Kidney (tissue), 14 donors: ENCODE measurements around the gene GABRR3. TPM values are rescaled to one million over a fixed set of nuclear protein-coding genes. Genes with fewer than 3 reads are reported as not detected.

ENCODE experiments used
- DNase-seq, 5 donors: peaks; one replicate each; pipeline ENCODE4 v3.0.0-alpha.2; 2013 to 2020
- FAIRE-seq: peaks from 2 replicates; lab custom pipeline; 2012; peaks lifted over from hg19 to GRCh38; lab: Jason Lieb, UNC
- H3K27ac ChIP-seq, 2 donors: one replicate each; pipeline ENCODE4 v1.7.0; 2013; ENCODE audit warnings: low read depth in 2 of 2, low read length in 2 of 2, inconsistent platforms in 1 of 2
- H3K27me3 ChIP-seq: one replicate; pipeline ENCODE4 v1.7.1; 2013; ENCODE audit warnings: low read length, inconsistent platforms; ENCODE audit not compliant: control insufficient read depth, insufficient read depth
- H3K36me3 ChIP-seq, 3 donors: one replicate each; pipeline versions ENCODE4 v1.7.0 to v1.7.1; 2013; ENCODE audit warnings: low read length in 3 of 3, control low read depth in 1 of 3, inconsistent platforms in 1 of 3; ENCODE audit not compliant: insufficient read depth in 3 of 3, control insufficient read depth in 2 of 3
- H3K4me1 ChIP-seq, 3 donors: one replicate each; pipeline versions ENCODE4 v1.7.0 to v1.7.1; 2013; ENCODE audit warnings: low read length in 3 of 3, inconsistent platforms in 1 of 3, low read depth in 1 of 3; ENCODE audit not compliant: control insufficient read depth in 2 of 3, insufficient read depth in 2 of 3
- H3K4me3 ChIP-seq, 3 donors: one replicate each; pipeline versions ENCODE4 v1.7.0 to v1.8.1; 2013; ENCODE audit warnings: low read length in 3 of 3, control low read depth in 1 of 3, inconsistent platforms in 1 of 3
- H3K9ac ChIP-seq, 3 donors: one replicate each; pipeline versions ENCODE4 v1.7.0 to v1.7.1; 2013; ENCODE audit warnings: low read length in 3 of 3, control low read depth in 1 of 3, inconsistent platforms in 1 of 3
- H3K9me3 ChIP-seq, 3 donors: one replicate each; pipeline versions ENCODE4 v1.7.0 to v1.7.1; 2013; ENCODE audit warnings: low read length in 3 of 3, control low read depth in 1 of 3, inconsistent platforms in 1 of 3; ENCODE audit not compliant: control insufficient read depth in 2 of 3, insufficient read depth in 1 of 3
- intact Hi-C: fragments of 100-400 bp; cut with DNase I; formaldehyde crosslinking; loops from one replicate; pipeline ENCODE4 v1.11.1; 2022
- polyA plus RNA-seq: library from polyadenylated mRNA; stranded (reverse); fragments of 350-450 nt; fragmentation: Illumina TruSeq; extraction: RNeasy Lipid Tissue Mini Kit (QIAGEN cat#74804); gene quantifications from one replicate; pipeline ENCODE4 v1.2.3, GENCODE V29; 2014; ENCODE audit warnings: low read depth, low replicate concordance; ENCODE audit not compliant: insufficient read depth
- total RNA-seq: library from RNA; stranded (reverse); fragmentation: NEBNext Ultra II Directional; extraction: Animal tissue kit (Norgen Biotek cat#: 25700); gene quantifications from one replicate; pipeline ENCODE4 v1.2.1, GENCODE V29; 2021
- TF ChIP-seq, protein P1 (sequence below): IDR thresholded peaks from 3 replicates; pipeline ENCODE4 v1.5.1; 2012; ENCODE audit warnings: mild to moderate bottlenecking, moderate library complexity, borderline replicate concordance; ENCODE audit not compliant: insufficient read depth; ENCODE audit errors: extremely low read depth
- donor health status: control.
- donor health status: control.
- donor health status: control.
- donor health status: control.
- donor health status: control.
- donor health status: DM: yes; HTN: yes; CAD: no.
- donor health status: Normal renal cell carcinoma (clear cell type).

The GABRR3 gene
- total and polyA plus RNA-seq, 2 donors from 2014 or later, result not detected

DNA sequence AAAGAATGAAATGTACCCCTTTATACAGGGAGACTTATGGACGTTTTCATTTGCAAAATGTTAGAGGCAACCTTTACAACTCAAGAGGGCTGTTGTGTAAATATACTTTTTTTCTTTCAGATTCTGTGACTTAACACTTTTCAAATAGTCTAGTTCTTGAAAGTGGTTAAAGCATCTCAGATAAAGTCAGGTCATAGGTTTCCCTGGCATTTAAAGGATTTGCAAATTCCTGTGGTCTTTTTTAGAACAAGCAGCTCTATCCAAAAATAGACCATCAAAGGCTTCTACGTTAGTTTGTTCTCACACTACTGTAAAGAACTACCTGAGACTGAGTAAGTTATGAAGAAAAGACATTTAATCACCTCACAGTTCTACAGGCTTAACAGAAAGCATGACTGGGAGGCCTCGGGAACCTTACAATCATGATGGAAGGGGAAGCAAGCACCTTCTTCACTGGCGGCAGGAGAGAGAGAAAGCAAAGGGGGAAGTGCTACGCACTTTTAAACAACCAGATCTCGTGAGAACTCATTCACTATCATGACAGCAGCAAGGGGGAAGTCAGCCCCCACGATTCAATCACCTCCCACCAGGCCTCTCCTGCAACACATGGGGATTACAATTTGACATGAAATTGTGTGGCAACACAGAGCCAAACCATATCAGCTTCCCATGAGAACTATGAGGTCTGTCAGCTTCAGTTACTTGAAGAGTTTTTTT is 23.3 kb upstream of the GABRR3 start:
- H3K9ac ChIP-seq, result no peak overlapping the region
- TF ChIP-seq, protein P1, sequence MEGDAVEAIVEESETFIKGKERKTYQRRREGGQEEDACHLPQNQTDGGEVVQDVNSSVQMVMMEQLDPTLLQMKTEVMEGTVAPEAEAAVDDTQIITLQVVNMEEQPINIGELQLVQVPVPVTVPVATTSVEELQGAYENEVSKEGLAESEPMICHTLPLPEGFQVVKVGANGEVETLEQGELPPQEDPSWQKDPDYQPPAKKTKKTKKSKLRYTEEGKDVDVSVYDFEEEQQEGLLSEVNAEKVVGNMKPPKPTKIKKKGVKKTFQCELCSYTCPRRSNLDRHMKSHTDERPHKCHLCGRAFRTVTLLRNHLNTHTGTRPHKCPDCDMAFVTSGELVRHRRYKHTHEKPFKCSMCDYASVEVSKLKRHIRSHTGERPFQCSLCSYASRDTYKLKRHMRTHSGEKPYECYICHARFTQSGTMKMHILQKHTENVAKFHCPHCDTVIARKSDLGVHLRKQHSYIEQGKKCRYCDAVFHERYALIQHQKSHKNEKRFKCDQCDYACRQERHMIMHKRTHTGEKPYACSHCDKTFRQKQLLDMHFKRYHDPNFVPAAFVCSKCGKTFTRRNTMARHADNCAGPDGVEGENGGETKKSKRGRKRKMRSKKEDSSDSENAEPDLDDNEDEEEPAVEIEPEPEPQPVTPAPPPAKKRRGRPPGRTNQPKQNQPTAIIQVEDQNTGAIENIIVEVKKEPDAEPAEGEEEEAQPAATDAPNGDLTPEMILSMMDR, result no peak
- no peaks in the 10 kb centered on the region for H3K9me3 ChIP-seq
- H3K4me1 ChIP-seq, result no peaks in the 10 kb centered on the region
- intact Hi-C loops, result no loop called here
- no peak overlapping the region for H3K4me3 ChIP-seq
- DNase-seq (peak in 1 of 5 donors; percentile 3), FAIRE-seq (no peak)
- H3K27ac ChIP-seq, result no peak overlapping the region
- H3K27me3 ChIP-seq, result no peaks in the 10 kb centered on the region
- H3K36me3 ChIP-seq, result no peaks in the 10 kb centered on the region

DNA sequence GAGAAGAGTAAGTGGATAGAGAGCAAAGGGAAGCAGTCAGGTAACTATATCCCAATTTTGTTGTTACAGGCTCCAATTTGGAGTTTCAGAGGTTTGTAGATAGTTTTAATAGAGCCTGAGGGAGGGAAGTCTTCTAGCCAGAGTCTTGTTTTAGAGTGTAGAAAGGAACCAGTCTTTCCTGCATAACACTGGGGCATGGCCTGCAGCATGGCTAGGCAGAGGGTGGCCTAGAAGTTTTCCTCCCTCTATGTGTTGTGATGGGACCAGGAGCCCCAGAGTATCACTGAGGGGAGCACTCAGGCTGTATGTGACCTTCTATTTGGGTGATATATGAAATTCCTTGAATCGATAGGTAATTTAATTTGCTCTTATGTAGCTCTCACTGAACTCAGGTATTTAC is 22.5 kb upstream of the GABRR3 start:
- Histone ChIP-seq H3K9ac (no peak overlapping the region), H3K4me1 (no peaks in the 10 kb centered on the region), H3K4me3 (no peak overlapping the region), H3K9me3 (no peaks in the 10 kb centered on the region), H3K27me3 (no peaks in the 10 kb centered on the region), H3K27ac (no peak overlapping the region), H3K36me3 (no peaks in the 10 kb centered on the region)
- DNase-seq, result no peak
- TF ChIP-seq, protein P1, result no peak
- no peak for FAIRE-seq
- intact Hi-C loops, result no loop called here

DNA sequence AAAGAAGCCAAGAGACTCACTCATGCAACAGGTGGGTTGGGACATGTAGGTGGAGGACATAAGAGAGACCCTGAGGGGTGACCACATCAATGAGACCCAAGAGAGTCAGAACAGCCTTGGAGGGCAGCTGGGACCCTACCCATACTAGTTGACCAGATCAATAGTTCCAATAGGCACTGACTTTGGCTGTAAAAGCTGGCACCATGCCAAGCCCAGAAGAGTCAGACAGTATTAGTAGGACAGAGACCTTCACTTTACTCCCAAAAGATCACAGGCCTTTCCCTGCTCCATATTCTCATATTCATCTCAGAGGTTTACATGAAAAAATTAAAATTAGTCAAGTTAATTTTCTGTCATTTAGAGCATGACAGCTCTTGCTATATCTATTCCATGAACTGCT is 20.9 kb upstream of the GABRR3 start:
- intact Hi-C loops, result no loop called here
- H3K4me1 ChIP-seq, result no peaks in the 10 kb centered on the region
- no peak for FAIRE-seq
- H3K9ac ChIP-seq, result no peak overlapping the region
- H3K36me3 ChIP-seq, result no peaks in the 10 kb centered on the region
- DNase-seq, result no peak
- H3K27me3 ChIP-seq, result no peaks in the 10 kb centered on the region
- H3K4me3 ChIP-seq, result no peak overlapping the region
- TF ChIP-seq, protein P1, result no peak
- H3K27ac ChIP-seq, result no peak overlapping the region
- H3K9me3 ChIP-seq, result no peaks in the 10 kb centered on the region
